Hepatocyte (in vitro differentiated cells): Measurements from ENCODE around the gene CREB5. TPM values are rescaled to one million over a fixed set of nuclear protein-coding genes. Genes with fewer than 3 reads are reported as not detected.

Source experiments
- DNase-seq: peaks from one replicate; pipeline ENCODE4 v3.0.0-alpha.2; 2016; ENCODE audit warnings: low spot score
- H2AFZ ChIP-seq: fragments of 200-600 bp; sonication (generic); 2 replicates; pipeline ENCODE4 v1.6.0; 2016; ENCODE audit warnings: antibody characterized with exemption, mild to moderate bottlenecking
- H3K27ac ChIP-seq: fragments of 200-600 bp; sonication (generic); 2 replicates; pipeline ENCODE4 v1.5.1; 2016; ENCODE audit warnings: mild to moderate bottlenecking
- H3K27me3 ChIP-seq: fragments of 200-600 bp; sonication (generic); 2 replicates; pipeline ENCODE4 v1.6.1; 2016
- H3K36me3 ChIP-seq: fragments of 200-600 bp; sonication (generic); replicated peaks from 2 replicates; pipeline ENCODE4 v1.5.1; 2016; ENCODE audit warnings: low read depth; ENCODE audit not compliant: insufficient read depth
- H3K4me1 ChIP-seq: fragments of 200-600 bp; sonication (generic); 2 replicates; pipeline ENCODE4 v1.5.1; 2016; ENCODE audit warnings: mild to moderate bottlenecking, moderate library complexity; ENCODE audit not compliant: insufficient read depth
- H3K4me2 ChIP-seq: fragments of 200-600 bp; sonication (generic); 2 replicates; pipeline ENCODE4 v1.6.0; 2016
- H3K4me3 ChIP-seq: fragments of 200-600 bp; sonication (generic); 2 replicates; pipeline ENCODE4 v1.5.1; 2016; ENCODE audit warnings: mild to moderate bottlenecking
- H3K79me2 ChIP-seq: fragments of 200-600 bp; sonication (generic); 2 replicates; pipeline ENCODE4 v1.6.0; 2017; ENCODE audit warnings: mild to moderate bottlenecking
- H3K9me2 ChIP-seq: fragments of 200-600 bp; sonication (generic); replicated peaks from 2 replicates; pipeline ENCODE4 v1.6.0; 2017; ENCODE audit warnings: mild to moderate bottlenecking; ENCODE audit not compliant: insufficient read depth
- H3K9me3 ChIP-seq: fragments of 200-600 bp; sonication (generic); 2 replicates; pipeline ENCODE4 v1.5.1; 2016; ENCODE audit warnings: low read depth, mild to moderate bottlenecking
- H4K20me1 ChIP-seq: fragments of 200-600 bp; sonication (generic); 2 replicates; pipeline ENCODE4 v1.6.0; 2016; ENCODE audit warnings: mild to moderate bottlenecking; ENCODE audit not compliant: insufficient read depth, poor library complexity, severe bottlenecking
- EZH2 ChIP-seq: fragments of 200-600 bp; sonication (generic); IDR thresholded peaks from 2 replicates; pipeline ENCODE4 v1.6.1; 2016; ENCODE audit warnings: antibody characterized with exemption, mild to moderate bottlenecking, borderline replicate concordance
- EZH2phosphoT487 ChIP-seq: fragments of 200-600 bp; sonication (generic); IDR thresholded peaks from one replicate; pipeline ENCODE4 v1.6.1; 2018; ENCODE audit warnings: antibody characterized with exemption, mild to moderate bottlenecking, low read depth, moderate library complexity; ENCODE audit not compliant: unreplicated experiment, severe bottlenecking
- WGBS: methylation state at CpG from one replicate; pipeline ENCODE4 v1.1.6; 2016; ENCODE audit warnings: low lambda C conversion rate; ENCODE audit errors: missing lambda C conversion rate; 5-methylcytosine and 5-hydroxymethylcytosine counted together
- polyA plus RNA-seq: library from polyadenylated mRNA; unstranded; fragments of >200 nt; fragmentation: Nextera tagmentation; extraction: Ambion mirVana; gene quantifications from 2 replicates; pipeline ENCODE4 v1.2.1, GENCODE V29; 2016
- total RNA-seq: library from RNA; depleted of rRNA; stranded (reverse); fragments of >200 nt; gene quantifications from 2 replicates; pipeline ENCODE4 v1.2.3, GENCODE V29; 2014
- TF ChIP-seq, protein P1 (sequence below): fragments of 200-600 bp; sonication (generic); IDR thresholded peaks from 2 replicates; pipeline ENCODE4 v1.5.1; 2016; ENCODE audit warnings: antibody characterized with exemption, mild to moderate bottlenecking; ENCODE audit not compliant: poor library complexity

CREB5 gene
- total and polyA plus RNA-seq, 2 experiments from 2014 or later = 14.0 to 27.9 TPM

DNA sequence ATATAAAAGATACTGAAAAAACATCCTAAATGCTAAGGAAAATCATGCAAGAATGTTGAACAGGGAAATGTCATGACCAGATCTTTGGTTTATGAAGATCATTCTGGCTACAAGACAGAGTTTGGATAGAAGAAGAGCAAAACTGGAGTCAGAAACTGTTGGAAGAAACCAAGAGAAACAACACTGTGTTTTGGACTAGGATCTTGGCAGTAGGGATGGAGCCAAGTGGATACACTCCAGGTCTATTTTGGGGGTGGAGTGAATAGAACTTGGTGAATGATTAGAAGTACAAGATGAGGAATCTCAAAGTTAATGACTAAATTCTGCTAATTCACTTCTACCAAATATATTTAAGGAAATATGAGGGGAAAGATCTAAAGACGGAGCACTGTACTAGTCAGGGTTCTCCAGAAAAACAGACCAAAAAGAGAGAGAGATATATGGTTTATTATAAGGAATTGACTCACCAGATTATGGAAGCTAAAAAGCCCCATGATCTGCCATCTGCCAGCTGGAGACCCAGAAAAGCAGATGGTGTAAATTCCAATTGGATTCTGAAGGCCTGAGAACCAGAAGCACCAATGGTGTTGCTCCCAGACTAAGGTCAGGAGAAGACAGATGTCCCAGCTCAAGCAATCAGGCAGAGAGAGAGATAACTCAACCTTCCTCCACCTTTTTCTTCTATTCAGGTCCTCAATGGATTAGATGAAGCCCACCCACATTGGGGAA lies 290.9 kb downstream of the CREB5 start:
- no peaks in the 10 kb centered on the region for H3K9me3 ChIP-seq
- no peaks in the 10 kb centered on the region for H3K36me3 ChIP-seq
- H3K79me2 ChIP-seq = no peaks in the 10 kb centered on the region
- no peak for DNase-seq
- H3K9me2 ChIP-seq = no peaks in the 10 kb centered on the region
- H3K4me1 ChIP-seq = peaks cover 5% of the 10 kb centered on the region
- TF ChIP-seq, protein P1, sequence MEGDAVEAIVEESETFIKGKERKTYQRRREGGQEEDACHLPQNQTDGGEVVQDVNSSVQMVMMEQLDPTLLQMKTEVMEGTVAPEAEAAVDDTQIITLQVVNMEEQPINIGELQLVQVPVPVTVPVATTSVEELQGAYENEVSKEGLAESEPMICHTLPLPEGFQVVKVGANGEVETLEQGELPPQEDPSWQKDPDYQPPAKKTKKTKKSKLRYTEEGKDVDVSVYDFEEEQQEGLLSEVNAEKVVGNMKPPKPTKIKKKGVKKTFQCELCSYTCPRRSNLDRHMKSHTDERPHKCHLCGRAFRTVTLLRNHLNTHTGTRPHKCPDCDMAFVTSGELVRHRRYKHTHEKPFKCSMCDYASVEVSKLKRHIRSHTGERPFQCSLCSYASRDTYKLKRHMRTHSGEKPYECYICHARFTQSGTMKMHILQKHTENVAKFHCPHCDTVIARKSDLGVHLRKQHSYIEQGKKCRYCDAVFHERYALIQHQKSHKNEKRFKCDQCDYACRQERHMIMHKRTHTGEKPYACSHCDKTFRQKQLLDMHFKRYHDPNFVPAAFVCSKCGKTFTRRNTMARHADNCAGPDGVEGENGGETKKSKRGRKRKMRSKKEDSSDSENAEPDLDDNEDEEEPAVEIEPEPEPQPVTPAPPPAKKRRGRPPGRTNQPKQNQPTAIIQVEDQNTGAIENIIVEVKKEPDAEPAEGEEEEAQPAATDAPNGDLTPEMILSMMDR = no peak
- TF ChIP-seq EZH2 (no peak), EZH2phosphoT487 (no peak)
- H4K20me1 ChIP-seq = no peaks in the 10 kb centered on the region
- H3K27me3 ChIP-seq = no peaks in the 10 kb centered on the region
- H3K4me2 ChIP-seq = no peak overlapping the region
- no peak overlapping the region for H2AFZ ChIP-seq
- 93% methylated on average over 1 of the region's 1 CpG for WGBS
- H3K4me3 ChIP-seq = no peak overlapping the region
- H3K27ac ChIP-seq = no peak overlapping the region

DNA sequence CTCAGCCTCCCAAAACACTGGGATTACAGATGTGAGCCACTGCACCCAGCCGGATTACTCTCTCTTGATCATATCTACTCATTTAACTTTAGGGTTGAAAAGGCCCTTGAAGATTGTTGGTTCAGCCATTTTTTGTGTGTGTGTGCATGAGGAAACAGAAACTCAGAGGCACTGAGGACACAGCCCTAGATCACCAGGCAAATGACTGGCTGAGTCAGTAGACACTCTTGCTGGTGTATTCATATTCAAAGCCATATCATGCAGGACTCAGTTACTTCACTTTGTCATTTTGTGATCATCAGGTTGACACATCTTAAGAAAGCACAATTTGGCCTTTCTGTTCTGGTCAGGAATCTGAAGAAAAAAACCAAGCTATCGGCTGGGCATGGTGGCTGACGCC lies 292.4 kb downstream of the CREB5 start:
- no peak overlapping the region for H2AFZ ChIP-seq
- TF ChIP-seq EZH2 = no peak
- TF ChIP-seq, protein P1 = no peak
- DNase-seq = no peak
- H3K9me3 ChIP-seq = no peaks in the 10 kb centered on the region
- 95% methylated on average over 3 of the region's 3 CpGs for WGBS
- no peak overlapping the region for H3K4me3 ChIP-seq
- no peaks in the 10 kb centered on the region for H4K20me1 ChIP-seq
- no peak overlapping the region for H3K27ac ChIP-seq
- H3K4me2 ChIP-seq = no peak overlapping the region
- H3K9me2 ChIP-seq = no peaks in the 10 kb centered on the region
- peaks cover 5% of the 10 kb centered on the region for H3K4me1 ChIP-seq
- H3K79me2 ChIP-seq = no peaks in the 10 kb centered on the region
- no peaks in the 10 kb centered on the region for H3K36me3 ChIP-seq
- no peaks in the 10 kb centered on the region for H3K27me3 ChIP-seq

DNA sequence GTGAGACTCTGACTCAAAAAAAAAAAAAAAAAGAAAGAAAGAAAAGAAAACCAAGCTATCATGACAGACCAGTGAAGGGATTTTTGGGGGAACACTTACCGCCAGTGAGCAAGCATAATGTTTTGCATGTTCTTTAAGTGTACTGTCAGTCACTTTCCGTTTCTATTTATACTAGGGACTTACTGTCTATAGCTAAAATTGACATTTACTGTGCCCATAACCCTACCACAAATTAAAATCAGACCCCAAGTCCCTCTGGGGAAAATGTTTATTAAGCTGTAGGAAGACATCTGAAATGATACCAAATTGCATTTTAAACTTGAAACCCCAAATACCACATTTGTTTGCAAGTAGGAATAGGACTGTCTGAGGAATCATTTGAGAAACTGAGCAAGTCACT lies 293.0 kb downstream of the CREB5 start:
- Histone ChIP-seq H3K27ac (no peak overlapping the region), H3K9me2 (no peaks in the 10 kb centered on the region), H3K36me3 (no peaks in the 10 kb centered on the region), H3K4me3 (no peak overlapping the region), H2AFZ (no peak overlapping the region), H3K4me2 (no peak overlapping the region), H3K79me2 (no peaks in the 10 kb centered on the region), H3K9me3 (no peaks in the 10 kb centered on the region), H3K4me1 (peaks cover 5% of the 10 kb centered on the region), H3K27me3 (no peaks in the 10 kb centered on the region), H4K20me1 (no peaks in the 10 kb centered on the region)
- WGBS = 65% methylated on average over 2 of the region's 2 CpGs
- peak; percentile 25 for DNase-seq
- TF ChIP-seq, protein P1 = no peak
- TF ChIP-seq EZH2 = no peak
- TF ChIP-seq EZH2phosphoT487 = peak; percentile 95
